Tibial nerve (tissue), 4 donors: Measurements from ENCODE around the gene MPP2. TPM values are rescaled to one million over a fixed set of nuclear protein-coding genes. Genes with fewer than 3 reads are reported as not detected.

ENCODE experiments used
- DNase-seq, 2 donors: peaks; one replicate each; pipeline ENCODE4 v3.0.0-alpha.2; 2019; ENCODE audit warnings: low spot score in 2 of 2
- H3K27ac ChIP-seq, 4 donors: fragments of 200-600 bp; sonication (generic) in 3 of 4; one replicate each; pipeline ENCODE4 v1.5.1; 2017 to 2019; ENCODE audit warnings: mild to moderate bottlenecking in 1 of 4
- H3K27me3 ChIP-seq, 2 donors: fragments of 200-600 bp; sonication (generic) in 1 of 2; one replicate each; pipeline versions ENCODE4 v1.5.1 to v1.6.0; 2017 to 2019
- H3K36me3 ChIP-seq, 3 donors: fragments of 200-600 bp; sonication (generic); one replicate each; pipeline ENCODE4 v1.5.1; 2018 to 2019
- H3K4me1 ChIP-seq, 4 donors: fragments of 200-600 bp; sonication (generic) in 3 of 4; one replicate each; pipeline ENCODE4 v1.5.1; 2017 to 2019
- H3K4me3 ChIP-seq, 4 donors: fragments of 200-600 bp; sonication (generic) in 3 of 4; one replicate each; pipeline ENCODE4 v1.5.1; 2017 to 2019; ENCODE audit warnings: mild to moderate bottlenecking in 1 of 4, moderate library complexity in 1 of 4
- H3K9me3 ChIP-seq, 4 donors: fragments of 200-600 bp; sonication (generic) in 3 of 4; one replicate each; pipeline ENCODE4 v1.5.1; 2017 to 2019
- EP300 ChIP-seq, 2 donors: sonication (generic); formaldehyde crosslinking; IDR thresholded peaks; one replicate each; pipeline ENCODE4 v1.6.1; 2017; ENCODE audit warnings: antibody characterized with exemption in 2 of 2, mild to moderate bottlenecking in 1 of 2
- POLR2A ChIP-seq, 2 donors: fragments of 450-650 bp; IDR thresholded peaks; one replicate each; pipeline ENCODE4 v1.6.1; 2017; ENCODE audit warnings: antibody characterized with exemption in 2 of 2, mild to moderate bottlenecking in 2 of 2, moderate library complexity in 2 of 2
- WGBS, 2 donors: methylation state at CpG; one replicate each; pipeline ENCODE4 v1.1.5; 2018; 5-methylcytosine and 5-hydroxymethylcytosine counted together
- total RNA-seq, 4 donors: library from RNA; depleted of rRNA; stranded (reverse); fragments of >200 nt; gene quantifications; one replicate each; pipeline ENCODE4 v1.1.0, GENCODE V29; 2016
- TF ChIP-seq, protein P1 (sequence below), 5 experiments: fragments of 200-600 bp in 3 of 5; fragments of 450-650 bp in 2 of 5; sonication (generic) in 3 of 5; IDR thresholded peaks; one replicate each; pipeline ENCODE4 v1.5.1; 2016 to 2019; ENCODE audit warnings: antibody characterized with exemption in 5 of 5, mild to moderate bottlenecking in 3 of 5, moderate library complexity in 2 of 5

The MPP2 gene
- total RNA-seq, 4 donors from 2014 or later: 4.2 to 22.9 (median 9.3) TPM

DNA sequence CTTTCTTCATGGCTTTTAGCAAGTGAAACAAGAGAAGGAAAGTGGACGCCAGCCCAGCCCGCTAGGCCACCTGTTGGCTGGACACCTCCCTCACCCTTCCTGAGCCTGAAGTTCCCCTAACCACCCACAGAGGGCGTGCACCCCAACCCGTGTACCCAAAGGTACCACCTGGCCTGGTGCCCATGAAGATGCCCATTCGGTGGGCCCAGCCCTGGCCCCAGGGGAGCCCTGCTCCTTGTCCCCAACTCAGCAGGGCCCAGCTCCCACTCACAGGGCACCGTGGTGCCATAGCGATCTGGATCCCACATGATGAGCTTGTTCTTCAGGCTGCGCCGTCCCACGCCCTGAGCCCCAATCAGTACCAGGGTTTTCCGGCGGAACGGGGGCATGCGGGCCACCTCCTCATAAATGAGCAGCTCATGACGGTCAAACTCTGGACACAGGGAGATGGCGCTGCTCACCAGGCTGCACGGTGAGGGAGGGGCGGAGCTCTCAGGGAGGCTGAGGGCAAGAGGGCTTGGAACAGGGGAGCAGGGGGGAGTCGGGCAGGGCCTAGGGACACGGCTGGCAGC is 26.8 kb downstream of the MPP2 start:
- Histone ChIP-seq H3K27me3 (no peaks in the 10 kb centered on the region), H3K4me3 (no peak overlapping the region), H3K4me1 (no peaks in the 10 kb centered on the region), H3K27ac (no peak overlapping the region), H3K9me3 (no peaks in the 10 kb centered on the region), H3K36me3 (peaks cover 0 to 21% (median 0%) of the 10 kb centered on the region in 3 donors)
- no peak for DNase-seq
- 83% methylated on average over 19 to 20 of the region's 20 CpGs for WGBS, 2 donors
- TF ChIP-seq EP300 (IDR thresholded peaks at IDR 0.05): no peak
- TF ChIP-seq, protein P1, sequence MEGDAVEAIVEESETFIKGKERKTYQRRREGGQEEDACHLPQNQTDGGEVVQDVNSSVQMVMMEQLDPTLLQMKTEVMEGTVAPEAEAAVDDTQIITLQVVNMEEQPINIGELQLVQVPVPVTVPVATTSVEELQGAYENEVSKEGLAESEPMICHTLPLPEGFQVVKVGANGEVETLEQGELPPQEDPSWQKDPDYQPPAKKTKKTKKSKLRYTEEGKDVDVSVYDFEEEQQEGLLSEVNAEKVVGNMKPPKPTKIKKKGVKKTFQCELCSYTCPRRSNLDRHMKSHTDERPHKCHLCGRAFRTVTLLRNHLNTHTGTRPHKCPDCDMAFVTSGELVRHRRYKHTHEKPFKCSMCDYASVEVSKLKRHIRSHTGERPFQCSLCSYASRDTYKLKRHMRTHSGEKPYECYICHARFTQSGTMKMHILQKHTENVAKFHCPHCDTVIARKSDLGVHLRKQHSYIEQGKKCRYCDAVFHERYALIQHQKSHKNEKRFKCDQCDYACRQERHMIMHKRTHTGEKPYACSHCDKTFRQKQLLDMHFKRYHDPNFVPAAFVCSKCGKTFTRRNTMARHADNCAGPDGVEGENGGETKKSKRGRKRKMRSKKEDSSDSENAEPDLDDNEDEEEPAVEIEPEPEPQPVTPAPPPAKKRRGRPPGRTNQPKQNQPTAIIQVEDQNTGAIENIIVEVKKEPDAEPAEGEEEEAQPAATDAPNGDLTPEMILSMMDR (IDR thresholded peaks at IDR 0.05): peak; percentile 19 to 48 (median 37)
- no peak for TF ChIP-seq POLR2A (IDR thresholded peaks at IDR 0.05)

DNA sequence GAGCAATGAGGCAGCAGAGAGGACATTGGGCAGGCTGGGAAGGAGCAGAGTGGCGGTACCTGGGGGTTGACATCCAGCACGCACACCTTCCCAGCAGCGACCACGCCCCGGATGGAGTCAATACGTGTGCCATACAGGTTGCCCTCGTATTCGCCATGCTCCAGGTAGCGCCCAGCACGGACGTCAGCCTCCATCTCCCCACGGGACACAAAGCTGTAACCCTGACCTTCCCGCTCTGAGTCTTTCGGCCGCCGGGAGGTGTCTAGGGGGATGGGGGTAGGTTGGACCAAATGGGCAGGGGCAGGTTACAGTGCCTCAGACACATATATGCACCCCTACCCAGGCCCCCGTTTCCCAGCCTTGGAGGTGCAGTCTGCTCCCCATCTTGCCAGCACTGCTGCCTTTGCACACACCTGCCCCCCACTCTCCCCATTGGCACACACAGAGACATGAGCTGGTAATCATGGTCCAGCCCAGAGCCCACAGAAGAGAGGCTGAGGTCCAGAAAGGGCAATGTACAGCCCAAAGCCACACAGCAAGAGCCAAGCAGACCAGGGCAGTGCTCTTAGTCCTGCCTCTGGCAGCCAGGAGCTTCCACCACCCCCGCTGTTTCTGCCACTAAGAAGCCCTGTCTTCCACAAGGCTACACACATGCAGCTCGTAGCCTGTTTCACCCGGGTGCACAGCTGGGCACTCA is 27.5 kb downstream of the MPP2 start:
- H3K27me3 ChIP-seq: no peaks in the 10 kb centered on the region
- no peak overlapping the region for H3K27ac ChIP-seq
- DNase-seq: no peak
- no peaks in the 10 kb centered on the region for H3K9me3 ChIP-seq
- H3K4me3 ChIP-seq: no peak overlapping the region
- no peak for TF ChIP-seq EP300 (IDR thresholded peaks at IDR 0.05)
- no peak for TF ChIP-seq POLR2A (IDR thresholded peaks at IDR 0.05)
- TF ChIP-seq, protein P1 (IDR thresholded peaks at IDR 0.05): no peak
- peaks cover 0 to 21% (median 0%) of the 10 kb centered on the region in 3 donors for H3K36me3 ChIP-seq
- WGBS, 2 donors: 87 to 91% methylated on average over 20 of the region's 20 CpGs
- H3K4me1 ChIP-seq: no peaks in the 10 kb centered on the region

DNA sequence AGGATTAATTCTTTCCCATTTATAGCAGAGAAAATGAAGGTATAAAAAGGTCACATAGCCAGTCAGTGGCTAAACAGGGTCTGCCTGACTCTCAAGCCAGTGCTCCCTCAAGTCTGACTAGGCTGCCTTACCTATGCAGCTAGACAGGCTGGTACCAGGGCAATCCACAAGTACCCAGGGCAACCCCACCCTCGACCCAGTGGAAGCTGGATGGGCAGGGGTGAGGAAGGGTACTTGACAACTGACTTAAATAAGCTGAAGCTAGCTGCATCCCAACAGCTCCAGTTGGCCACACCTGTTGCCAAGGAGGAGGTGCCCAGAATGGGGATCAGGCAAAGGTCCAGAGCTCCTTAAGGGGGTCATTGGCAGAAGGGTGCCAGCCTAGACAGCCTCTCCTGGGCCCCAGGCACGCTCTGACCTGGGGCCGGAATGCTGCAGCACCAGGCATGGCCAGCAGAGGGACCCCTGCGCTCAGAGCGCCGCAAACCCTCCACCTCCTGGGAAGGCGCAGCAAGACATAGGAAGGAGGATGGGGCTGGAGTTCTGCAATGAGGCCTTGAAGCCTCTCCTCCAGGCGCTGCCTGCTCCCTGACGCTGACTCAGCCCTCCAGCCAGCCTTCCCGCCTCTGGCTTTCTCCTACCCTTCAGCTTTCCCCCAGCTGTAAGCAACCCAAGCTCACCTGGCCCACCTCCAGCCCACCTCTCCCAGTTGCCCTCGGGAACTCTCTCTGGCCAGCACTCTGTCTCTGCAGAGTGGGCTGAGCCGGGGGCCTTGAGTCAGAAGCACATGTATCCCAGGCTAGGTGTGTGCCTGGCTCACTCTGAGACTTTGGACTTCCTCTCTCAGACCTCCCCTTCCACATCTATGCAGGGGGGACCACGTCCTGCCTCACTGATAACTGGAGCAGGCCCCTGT is 28.8 kb downstream of the MPP2 start:
- Histone ChIP-seq H3K4me1 (no peaks in the 10 kb centered on the region), H3K9me3 (no peaks in the 10 kb centered on the region), H3K4me3 (no peak overlapping the region), H3K36me3 (peaks cover 0 to 21% (median 0%) of the 10 kb centered on the region in 3 donors), H3K27me3 (no peaks in the 10 kb centered on the region), H3K27ac (no peak overlapping the region)
- TF ChIP-seq POLR2A (IDR thresholded peaks at IDR 0.05) (no peak), EP300 (IDR thresholded peaks at IDR 0.05) (no peak)
- TF ChIP-seq, protein P1 (IDR thresholded peaks at IDR 0.05): peak; percentile 89 to 96 (median 90)
- DNase-seq: peak; percentile 34 to 60
- WGBS, 2 donors: 18 to 21% methylated on average over 13 of the region's 13 CpGs

DNA sequence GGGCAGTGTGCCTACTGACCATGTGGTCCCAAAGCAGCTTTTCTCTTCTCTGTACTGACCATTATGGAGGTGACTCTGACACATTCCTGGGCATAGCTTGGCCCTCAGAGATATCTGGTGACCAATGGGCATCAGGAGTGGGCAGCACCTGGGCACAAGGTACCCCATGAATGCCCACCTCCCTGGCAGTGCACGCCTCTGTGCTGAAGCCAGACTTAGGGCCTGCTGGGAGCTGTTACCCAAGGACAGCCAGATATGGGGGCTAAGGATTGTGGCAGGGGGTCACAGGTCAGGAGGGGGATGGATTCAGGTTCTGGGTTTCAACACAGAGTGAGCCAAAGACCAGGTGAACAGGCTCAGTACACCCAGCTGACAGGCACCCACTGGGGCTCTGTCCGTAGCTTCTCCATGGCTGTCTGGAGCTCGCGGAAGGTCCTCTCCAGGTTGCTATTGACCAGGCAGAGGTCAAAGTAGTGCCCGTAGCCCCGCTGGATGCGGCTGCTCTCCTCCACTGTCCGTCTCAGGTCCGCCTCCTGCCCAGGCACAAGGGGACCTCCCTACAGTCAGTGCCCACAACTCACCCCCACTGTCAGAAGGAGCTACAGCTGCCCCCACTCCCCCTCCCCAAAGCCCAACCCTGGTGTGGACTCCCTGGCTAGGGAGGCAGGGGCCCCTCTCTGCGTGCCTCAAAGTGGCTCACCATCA is 29.7 kb downstream of the MPP2 start:
- Histone ChIP-seq H3K4me3 (no peak overlapping the region), H3K9me3 (no peaks in the 10 kb centered on the region), H3K27me3 (no peaks in the 10 kb centered on the region), H3K27ac (no peak overlapping the region), H3K36me3 (peaks cover 0 to 17% (median 0%) of the 10 kb centered on the region in 3 donors), H3K4me1 (no peaks in the 10 kb centered on the region)
- WGBS, 2 donors: 98 to 100% methylated on average over 4 to 10 of the region's 10 CpGs
- TF ChIP-seq, protein P1 (IDR thresholded peaks at IDR 0.05): no peak
- no peak for TF ChIP-seq POLR2A (IDR thresholded peaks at IDR 0.05)
- TF ChIP-seq EP300 (IDR thresholded peaks at IDR 0.05): no peak
- DNase-seq: no peak
